D721Med (cell line): ENCODE results near the gene SKI.

Experiments
- DNase-seq: peaks from one replicate; pipeline ENCODE4 v3.0.0; 2011; ENCODE audit warnings: low spot score; ENCODE audit not compliant: insufficient read length
- FAIRE-seq: peaks from 2 replicates; lab custom pipeline; 2011; peaks lifted over from hg19 to GRCh38; lab: Jason Lieb, UNC
- CTCF ChIP-seq: IDR thresholded peaks from 2 replicates; pipeline ENCODE4 v1.5.1; 2012; ENCODE audit warnings: mild to moderate bottlenecking, control low read depth; ENCODE audit not compliant: insufficient read depth; ENCODE audit errors: missing control alignments

Gene SKI

GRCh38 chr1:2194319-2194897 is 33.7 kb upstream of the SKI start, which contains the start of gene FAAP20:
TSS of gene FAAP20 (minus strand) at chr1:2194772. CDS start at chr1:2194749, 23 bp downstream.
- FAIRE-seq (no peak), DNase-seq (peak; percentile 47)
- TF ChIP-seq CTCF: no peak

GRCh38 chr1:2194898-2195673 is 33.0 kb upstream of the SKI start:
- no peak for FAIRE-seq
- DNase-seq: peak; percentile 69
- peak; percentile 68 for TF ChIP-seq CTCF

- FAIRE-seq (no peak), DNase-seq (no peak)
- no peak for TF ChIP-seq CTCF
These were observed 32.3 kb upstream of the SKI start for GRCh38 chr1:2195785-2196184.

GRCh38 chr1:2196901-2197638 is 31.0 kb upstream of the SKI start:
- TF ChIP-seq CTCF: no peak
- FAIRE-seq: no peak

GRCh38 chr1:2197707-2198165 is 30.4 kb upstream of the SKI start:
- DNase-seq (no peak), FAIRE-seq (no peak)
- no peak for TF ChIP-seq CTCF

More at GRCh38 chr1:2196901-2197638, 31.0 kb upstream of the SKI start:
- no peak for DNase-seq

- no peak for DNase-seq
- no peak for TF ChIP-seq CTCF
- FAIRE-seq: no peak
These were observed 29.5 kb upstream of the SKI start for GRCh38 chr1:2198571-2198970.
